AG04449 (cell line): ENCODE data around the gene DCHS1.
A peak's percentile ranks its signal among the peaks of the same experiment; 100 is the strongest.
"Not testable (repeated sequence)": the region's sequence is repeated elsewhere in the genome, so short reads cannot be mapped to it uniquely, and the experiment has no call there.

Experiments used
- CTCF ChIA-PET: fragments of 350-600 bp; formaldehyde crosslinking; extraction: SDS; loops from one replicate; lab custom pipeline; 2021; ENCODE audit warnings: antibody characterized with exemption; lab: Yijun Ruan, JAX
- POLR2A ChIA-PET: fragments of 400-600, 350-600 bp; formaldehyde crosslinking; extraction: SDS; loops from one replicate; lab custom pipeline; 2020; ENCODE audit warnings: antibody characterized with exemption, inconsistent platforms; lab: Yijun Ruan, JAX
- DNase-seq: peaks from one replicate; pipeline ENCODE4 v3.0.0-alpha.2; 2010; ENCODE audit warnings: low read depth, low spot score
- H3K4me3 ChIP-seq: 2 replicates; pipeline ENCODE4 v1.5.1; 2011; ENCODE audit warnings: low read depth, mild to moderate bottlenecking, control low read depth, low read length
- TF ChIP-seq, protein P1 (sequence below): IDR thresholded peaks from one replicate; pipeline ENCODE4 v1.5.1; 2011; ENCODE audit warnings: mild to moderate bottlenecking, moderate library complexity, low read length, control low read depth, inconsistent platforms; ENCODE audit not compliant: insufficient read depth; ENCODE audit errors: missing control alignments

The DCHS1 gene, protein sequence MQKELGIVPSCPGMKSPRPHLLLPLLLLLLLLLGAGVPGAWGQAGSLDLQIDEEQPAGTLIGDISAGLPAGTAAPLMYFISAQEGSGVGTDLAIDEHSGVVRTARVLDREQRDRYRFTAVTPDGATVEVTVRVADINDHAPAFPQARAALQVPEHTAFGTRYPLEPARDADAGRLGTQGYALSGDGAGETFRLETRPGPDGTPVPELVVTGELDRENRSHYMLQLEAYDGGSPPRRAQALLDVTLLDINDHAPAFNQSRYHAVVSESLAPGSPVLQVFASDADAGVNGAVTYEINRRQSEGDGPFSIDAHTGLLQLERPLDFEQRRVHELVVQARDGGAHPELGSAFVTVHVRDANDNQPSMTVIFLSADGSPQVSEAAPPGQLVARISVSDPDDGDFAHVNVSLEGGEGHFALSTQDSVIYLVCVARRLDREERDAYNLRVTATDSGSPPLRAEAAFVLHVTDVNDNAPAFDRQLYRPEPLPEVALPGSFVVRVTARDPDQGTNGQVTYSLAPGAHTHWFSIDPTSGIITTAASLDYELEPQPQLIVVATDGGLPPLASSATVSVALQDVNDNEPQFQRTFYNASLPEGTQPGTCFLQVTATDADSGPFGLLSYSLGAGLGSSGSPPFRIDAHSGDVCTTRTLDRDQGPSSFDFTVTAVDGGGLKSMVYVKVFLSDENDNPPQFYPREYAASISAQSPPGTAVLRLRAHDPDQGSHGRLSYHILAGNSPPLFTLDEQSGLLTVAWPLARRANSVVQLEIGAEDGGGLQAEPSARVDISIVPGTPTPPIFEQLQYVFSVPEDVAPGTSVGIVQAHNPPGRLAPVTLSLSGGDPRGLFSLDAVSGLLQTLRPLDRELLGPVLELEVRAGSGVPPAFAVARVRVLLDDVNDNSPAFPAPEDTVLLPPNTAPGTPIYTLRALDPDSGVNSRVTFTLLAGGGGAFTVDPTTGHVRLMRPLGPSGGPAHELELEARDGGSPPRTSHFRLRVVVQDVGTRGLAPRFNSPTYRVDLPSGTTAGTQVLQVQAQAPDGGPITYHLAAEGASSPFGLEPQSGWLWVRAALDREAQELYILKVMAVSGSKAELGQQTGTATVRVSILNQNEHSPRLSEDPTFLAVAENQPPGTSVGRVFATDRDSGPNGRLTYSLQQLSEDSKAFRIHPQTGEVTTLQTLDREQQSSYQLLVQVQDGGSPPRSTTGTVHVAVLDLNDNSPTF (N-terminal part only)

GRCh38 chr11:6655790-6656583 lies at the start of gene DCHS1:
DCHS1 (minus strand) TSS chr11:6655809; CDS start chr11:6641613, 14,196 bp downstream.
- TF ChIP-seq, protein P1, sequence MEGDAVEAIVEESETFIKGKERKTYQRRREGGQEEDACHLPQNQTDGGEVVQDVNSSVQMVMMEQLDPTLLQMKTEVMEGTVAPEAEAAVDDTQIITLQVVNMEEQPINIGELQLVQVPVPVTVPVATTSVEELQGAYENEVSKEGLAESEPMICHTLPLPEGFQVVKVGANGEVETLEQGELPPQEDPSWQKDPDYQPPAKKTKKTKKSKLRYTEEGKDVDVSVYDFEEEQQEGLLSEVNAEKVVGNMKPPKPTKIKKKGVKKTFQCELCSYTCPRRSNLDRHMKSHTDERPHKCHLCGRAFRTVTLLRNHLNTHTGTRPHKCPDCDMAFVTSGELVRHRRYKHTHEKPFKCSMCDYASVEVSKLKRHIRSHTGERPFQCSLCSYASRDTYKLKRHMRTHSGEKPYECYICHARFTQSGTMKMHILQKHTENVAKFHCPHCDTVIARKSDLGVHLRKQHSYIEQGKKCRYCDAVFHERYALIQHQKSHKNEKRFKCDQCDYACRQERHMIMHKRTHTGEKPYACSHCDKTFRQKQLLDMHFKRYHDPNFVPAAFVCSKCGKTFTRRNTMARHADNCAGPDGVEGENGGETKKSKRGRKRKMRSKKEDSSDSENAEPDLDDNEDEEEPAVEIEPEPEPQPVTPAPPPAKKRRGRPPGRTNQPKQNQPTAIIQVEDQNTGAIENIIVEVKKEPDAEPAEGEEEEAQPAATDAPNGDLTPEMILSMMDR = no peak
- ChIA-PET POLR2A (no interaction called here), CTCF (interaction anchor here (0.6 to 1.5 kb wide), 3 partner anchors 9 to 37 kb away, joined by 3 read pairs; partner anchors contain the start of gene TPP1)
- DNase-seq = no peak
- H3K4me3 ChIP-seq = peak within 1 kb of the TSS; percentile 68

DNA sequence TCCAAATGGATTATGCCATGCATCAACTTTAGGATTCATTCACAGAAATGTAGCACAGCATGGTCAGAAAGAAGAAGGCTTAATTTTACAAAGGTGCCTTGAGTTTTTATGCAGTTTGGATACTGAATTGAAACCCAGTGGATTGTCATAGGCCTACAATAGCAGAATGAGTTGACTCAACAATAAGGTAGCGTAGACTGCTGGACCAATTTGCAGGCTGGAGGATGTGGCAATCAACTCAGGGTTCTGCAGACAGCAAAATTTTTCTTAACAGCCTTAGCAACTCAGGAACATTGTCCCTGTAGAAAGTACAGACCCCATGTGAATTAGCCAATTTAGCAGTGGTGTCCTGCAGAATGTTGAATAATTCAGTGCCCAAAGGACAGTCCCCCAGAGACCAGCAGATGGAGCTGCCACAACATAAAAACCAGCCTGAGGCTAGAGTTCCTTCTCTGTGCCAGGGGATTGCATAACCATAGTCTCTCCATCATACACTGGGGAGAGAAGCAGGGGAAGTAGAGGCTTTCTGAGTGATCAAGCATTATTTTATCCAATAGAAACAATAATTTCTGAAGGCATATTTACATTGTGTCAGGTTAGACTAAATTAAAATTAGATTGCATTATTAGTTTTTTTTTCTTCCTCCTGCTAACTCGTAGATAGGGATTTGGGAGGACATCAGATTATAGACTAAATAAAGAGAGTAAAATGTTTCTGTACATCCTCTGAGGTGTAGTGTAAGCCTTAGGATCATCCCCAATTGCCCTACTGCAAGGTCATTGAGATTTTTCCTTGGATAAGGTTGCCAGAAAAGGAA lies 47.8 kb upstream of the DCHS1 start:
- DNase-seq = no peak
- TF ChIP-seq, protein P1 = peak; percentile 70
- POLR2A ChIA-PET = no interaction called here
- CTCF ChIA-PET = interaction anchor here (0.8 to 6.0 kb wide), 12 partner anchors 17 to 325 kb away, joined by 3 to 111 read pairs (median 6); partner anchors contain the start of genes NLRP14 and ZNF214
- no peak overlapping the region for H3K4me3 ChIP-seq

GRCh38 chr11:6701955-6702354 lies 46.3 kb upstream of the DCHS1 start:
- DNase-seq, POLR2A ChIA-PET, H3K4me3 ChIP-seq: not testable (repeated sequence)
- CTCF ChIA-PET = interaction anchor here (1.1 to 6.0 kb wide), 8 partner anchors 16 to 323 kb away, joined by 4 to 111 read pairs (median 6); no protein-coding TSS in a partner anchor

DNA sequence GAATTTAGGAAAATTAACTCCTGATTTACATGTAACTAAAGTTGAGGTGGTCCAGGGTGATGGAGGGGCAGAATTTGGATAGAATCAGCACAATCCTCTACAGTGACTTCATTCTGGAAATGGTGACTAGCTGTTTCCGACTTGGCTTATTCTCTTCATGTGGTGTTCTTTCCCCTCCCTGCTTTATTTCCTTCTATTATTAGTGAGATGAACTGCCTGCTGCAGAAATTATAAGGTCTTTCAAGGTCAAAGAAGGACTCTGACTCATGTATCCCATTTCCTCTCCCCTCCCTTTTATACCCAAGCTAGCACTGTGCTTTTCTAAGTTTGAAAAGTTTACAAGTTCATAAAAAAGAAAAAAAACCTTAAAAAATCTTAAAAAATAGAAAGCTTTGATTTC lies 39.8 kb upstream of the DCHS1 start:
- no peak for DNase-seq
- TF ChIP-seq, protein P1 = no peak
- ChIA-PET CTCF (interaction anchor here (1.5 to 2.8 kb wide), 5 partner anchors 15 to 316 kb away, joined by 3 to 13 read pairs (median 7); no protein-coding TSS in a partner anchor), POLR2A (interaction anchor here (0.9 kb wide), 1 partner anchor 127 kb away, joined by 3 read pairs; no protein-coding TSS in a partner anchor)
- no peak overlapping the region for H3K4me3 ChIP-seq

GRCh38 chr11:6694229-6694535 lies 38.6 kb upstream of the DCHS1 start:
- no peak overlapping the region for H3K4me3 ChIP-seq
- DNase-seq = no peak
- POLR2A ChIA-PET = interaction anchor here (0.8 to 1.0 kb wide), 2 partner anchors 11 to 82 kb away, joined by 3 to 4 read pairs; partner anchors contain the start of genes MRPL17 and TAF10
- CTCF ChIA-PET = no interaction called here
- TF ChIP-seq, protein P1 = no peak
